ENCODE measurements around the gene CST9. TPM values are rescaled to one million over a fixed set of nuclear protein-coding genes. Genes with fewer than 3 reads are reported as not detected.
"Not testable (repeated sequence)": the region's sequence is repeated elsewhere in the genome, so short reads cannot be mapped to it uniquely, and the experiment has no call there.

Gene CST9
- total RNA-seq, 1 donor from 2014 or later, result not detected

DNA sequence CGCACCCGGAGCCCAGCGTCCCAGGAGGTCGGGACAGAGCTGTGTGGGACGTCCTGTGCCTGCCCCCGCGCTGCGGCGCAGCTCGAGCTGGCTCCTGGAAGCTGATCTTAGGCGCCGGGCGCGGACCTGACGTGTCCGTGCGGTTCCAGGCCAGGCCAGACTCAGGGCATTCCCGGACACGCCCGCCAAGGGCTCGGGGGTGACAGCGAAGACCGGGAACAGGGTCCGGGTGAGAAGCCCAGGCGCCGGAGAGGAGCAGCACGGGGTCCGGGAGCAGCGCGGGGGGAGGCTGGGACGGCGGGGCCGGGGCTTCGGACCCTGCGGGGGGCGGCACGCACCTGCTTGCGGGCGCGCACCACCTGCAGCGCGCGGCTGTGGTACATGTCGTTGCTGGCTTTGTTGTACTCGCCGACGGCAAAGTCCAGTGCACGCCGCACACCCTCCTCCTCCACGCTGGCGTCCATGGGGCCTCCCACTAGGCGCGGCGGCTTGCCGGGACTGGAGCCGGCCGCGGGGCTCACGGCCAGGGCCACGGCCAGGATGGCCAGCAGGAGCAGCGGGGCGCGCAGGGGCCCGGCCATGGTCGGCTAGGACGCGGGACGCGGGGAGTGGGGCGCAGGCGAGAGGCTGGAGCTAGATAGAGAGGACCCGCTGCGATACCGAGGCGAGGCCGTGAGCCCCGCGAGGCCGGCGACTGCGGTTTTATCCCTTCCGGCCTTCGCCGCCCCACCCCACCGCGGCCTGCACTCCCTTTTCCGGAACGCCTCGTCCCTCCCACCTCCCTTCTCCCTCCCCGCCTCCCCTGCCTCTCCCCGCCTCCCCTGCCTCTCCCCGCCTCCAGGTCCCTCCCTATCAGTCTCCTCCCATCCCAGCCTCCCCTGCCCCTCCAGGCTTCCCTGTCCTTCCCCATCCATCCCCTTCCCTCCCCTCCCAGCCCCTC, 31.8 kb upstream of the CST9 start, which contains the start of gene CST3:
CST3 (minus strand) TSS at position 674 of the 940 bp plus-strand sequence; CDS start at position 581, 93 bp downstream.
- DNase-seq, result peak; percentile 56

DNA sequence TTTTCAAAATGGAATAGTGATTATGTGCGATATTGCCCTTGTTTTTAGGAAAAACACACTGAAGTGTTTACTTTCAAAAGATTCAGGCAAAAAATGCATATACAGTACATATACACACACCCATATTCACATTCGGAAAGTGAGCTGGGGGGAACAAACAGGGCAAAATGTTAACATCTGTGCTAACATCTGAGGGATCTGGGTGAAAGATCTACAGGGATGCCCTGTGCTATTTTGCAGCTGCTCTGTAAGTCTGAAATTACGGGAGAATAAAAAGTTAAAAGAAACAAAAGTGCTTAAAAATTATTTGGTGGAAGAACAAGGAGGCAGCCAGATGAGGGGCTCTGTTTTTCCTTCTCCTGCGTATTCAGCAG, 31.2 kb upstream of the CST9 start:
- DNase-seq, result no peak

DNA sequence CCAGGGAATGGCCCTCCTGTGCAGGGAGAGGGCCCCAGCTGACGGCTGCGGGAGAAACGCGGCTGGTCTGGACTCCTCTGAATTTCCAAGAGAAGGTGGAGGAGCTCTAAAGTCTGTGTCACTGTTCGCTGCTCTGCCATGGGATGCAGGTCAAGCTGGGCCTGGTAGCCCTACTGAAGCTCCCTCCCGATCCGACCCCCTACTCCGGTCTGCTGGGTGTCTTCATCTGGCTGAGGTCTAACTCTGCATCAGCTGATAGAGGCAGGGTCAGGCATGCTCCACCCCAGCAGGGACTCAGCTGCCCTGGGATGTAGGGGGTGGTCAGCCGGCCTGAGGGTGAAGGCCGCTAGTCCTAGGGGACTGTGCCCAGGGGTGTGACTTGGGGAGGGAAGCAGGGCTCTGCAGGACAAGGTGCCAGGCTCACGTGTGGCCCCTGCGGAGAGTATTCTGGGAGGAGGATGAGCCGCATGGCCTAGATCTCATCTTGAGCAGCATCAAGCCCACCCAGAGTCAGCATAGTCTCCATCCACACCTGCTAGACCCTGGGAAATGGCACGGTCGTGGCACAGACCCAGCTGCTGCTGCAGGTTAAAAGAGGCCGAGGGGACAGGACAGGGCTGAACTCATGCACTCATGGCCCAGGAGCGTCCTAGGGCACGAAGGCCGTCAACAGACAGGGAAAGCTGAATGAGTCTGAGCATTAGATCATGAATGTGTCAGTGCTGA, 30.6 kb upstream of the CST9 start:
- DNase-seq, result no peak

DNA sequence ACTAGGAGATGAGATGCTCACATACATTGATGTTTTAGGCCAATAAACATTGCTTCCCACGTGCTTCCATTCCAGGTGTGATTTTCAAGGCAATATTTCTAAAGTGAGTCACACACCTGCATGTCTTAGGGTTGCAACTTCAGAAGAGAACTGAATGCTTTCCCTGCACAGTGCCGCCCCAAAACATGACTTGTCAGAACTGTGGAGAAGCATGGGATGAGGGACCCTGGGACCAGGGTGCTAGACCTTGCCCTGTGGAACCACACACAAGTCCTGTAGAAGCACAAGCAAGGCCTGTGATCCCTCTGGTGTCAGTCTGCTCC, 30.0 kb upstream of the CST9 start:
- DNase-seq, result not testable (repeated sequence)

DNA sequence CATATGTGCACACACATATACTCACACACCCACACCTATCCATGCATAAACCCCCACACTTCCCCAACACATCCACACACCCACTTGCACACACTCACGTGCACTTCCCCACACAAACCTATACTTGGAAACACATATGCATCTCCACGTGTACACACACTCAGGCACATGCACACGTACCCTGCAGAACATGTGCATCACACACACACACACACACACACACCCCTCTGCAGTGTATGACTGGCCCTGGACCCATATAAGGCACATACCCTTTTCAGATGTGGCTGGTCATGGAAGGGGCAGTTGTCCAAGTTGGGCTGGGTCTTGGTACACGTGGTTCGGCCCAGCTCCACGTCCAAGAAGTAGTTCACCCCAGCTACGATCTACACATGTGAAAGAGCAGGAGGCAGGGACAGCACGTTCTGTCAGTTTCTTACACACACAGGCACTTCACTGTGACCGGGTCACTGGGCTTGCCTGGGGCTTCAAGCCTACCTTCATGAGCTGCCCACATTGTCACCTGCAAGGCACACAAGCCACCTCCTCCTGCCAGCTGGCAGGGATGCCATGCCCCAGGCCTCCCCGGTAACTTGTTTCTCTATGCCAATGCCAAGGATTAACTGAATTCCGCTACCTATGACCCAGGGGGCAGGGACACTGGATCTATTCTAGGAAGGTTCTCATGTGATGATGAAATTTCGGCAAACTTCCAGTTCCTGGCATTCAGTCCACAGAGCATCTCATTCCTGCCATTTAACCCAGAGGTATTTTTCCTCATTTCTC, 29.5 kb upstream of the CST9 start:
- no peak for DNase-seq

DNA sequence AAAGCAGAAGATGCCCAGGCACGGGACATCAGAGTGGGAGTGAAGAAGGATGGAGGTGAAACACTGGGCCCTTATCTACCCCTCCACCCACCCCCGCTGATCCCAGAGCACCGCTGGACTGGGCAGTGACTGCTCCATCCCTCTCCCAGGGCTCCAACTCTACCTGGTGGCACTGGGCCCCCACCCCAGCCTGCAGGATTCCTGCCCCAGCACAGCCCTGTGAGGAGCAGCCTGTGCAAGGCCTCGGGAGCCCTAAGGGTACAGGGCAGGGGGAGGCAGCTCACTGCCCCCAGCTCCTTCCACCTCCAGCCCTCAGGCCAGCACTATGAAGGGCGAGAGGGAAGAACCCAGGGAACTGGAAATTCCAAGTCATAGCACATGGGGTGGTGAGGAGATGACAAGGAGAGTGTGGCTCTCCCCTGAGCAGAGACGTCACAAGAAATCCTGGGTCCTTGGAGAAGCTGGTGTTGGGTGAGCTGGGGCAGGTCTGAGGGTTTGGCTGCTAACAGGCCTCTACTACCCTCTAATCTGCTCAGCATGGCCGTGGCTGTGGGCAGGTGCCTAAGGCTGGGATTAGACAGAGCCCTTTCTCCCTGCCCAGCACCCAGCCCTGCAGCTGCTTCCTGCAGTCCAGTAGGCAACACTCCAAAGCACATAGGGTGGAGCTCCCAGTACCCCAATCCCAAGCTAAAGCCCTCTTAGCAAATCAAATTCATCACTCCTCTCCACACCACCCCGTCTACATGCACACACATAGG, 28.5 kb upstream of the CST9 start:
- no peak for DNase-seq

DNA sequence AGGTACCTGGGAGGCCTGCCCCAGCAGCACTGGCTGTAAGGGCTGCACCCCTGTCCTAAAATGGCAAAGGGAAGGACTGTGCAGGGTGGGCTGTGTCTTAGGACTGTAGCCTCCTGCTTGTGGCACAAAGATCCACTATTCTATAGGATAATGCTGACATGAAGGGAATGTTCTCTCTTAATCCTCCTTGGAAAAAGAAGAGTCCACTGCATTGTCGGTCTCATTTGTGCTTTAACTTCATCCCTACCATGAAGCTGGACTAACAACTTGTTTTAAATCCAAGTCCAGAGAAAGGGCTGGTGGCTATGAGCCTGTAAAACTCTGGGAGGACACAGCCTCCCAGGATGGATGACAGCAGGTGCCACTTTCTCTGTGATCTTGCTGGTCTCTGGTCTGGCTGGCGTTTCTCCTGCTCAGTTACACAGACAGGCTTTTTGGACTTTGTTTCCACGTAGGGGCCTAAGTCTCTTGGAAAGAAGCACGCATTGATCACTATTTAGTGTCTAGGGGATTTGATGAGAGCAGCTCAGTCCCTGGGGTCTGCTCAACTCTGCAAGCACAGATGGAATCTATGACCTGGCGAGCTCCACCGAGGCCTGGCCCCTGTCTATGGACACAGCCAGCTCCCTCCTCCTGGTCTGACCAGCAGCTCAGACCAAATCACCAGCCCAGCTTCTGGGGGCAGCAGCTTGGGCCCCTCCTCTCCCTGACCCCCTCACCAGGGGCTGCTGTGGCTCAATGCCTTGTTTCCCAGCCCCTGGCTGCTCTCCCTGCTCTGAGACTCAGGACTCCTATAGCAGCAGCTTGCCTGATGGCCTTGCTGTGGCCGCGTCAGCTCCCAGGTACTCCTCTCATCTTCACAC, 27.2 kb upstream of the CST9 start:
- no peak for DNase-seq

DNA sequence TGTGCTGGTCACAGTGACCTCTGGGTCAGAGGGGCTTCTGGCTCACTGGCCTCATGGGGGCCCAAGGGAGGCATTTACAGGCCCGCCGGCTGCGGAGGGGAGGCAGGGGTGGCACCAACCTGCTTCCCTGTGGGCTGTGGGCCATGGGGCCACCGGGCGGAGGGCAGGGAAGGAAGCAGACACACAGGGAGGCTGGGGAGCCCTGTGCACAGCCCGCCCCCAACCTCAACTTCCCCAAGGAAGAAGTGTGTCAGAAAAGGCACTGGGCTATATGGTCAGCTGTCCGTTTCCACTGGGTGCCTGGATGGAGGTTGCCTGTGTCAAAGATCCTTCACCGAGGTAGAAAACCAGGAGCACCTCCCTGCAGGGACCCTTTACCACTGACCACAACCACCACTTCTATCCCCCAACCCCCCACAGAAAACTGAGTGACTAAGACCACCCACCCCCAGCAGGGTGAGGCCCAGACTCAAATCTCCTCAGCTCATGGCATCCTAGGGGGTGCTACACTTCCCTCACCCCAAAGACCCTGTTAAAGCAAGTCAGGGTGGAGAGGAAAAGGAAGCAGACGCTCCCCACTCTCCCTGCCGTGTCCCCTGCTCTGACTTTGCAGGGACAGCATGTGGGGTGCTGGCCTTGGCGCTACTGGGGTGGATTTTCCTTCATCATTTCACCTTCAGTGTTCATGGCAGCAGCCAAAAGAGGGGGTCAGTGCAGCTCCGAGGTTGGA, 26.4 kb upstream of the CST9 start:
- DNase-seq, result no peak

DNA sequence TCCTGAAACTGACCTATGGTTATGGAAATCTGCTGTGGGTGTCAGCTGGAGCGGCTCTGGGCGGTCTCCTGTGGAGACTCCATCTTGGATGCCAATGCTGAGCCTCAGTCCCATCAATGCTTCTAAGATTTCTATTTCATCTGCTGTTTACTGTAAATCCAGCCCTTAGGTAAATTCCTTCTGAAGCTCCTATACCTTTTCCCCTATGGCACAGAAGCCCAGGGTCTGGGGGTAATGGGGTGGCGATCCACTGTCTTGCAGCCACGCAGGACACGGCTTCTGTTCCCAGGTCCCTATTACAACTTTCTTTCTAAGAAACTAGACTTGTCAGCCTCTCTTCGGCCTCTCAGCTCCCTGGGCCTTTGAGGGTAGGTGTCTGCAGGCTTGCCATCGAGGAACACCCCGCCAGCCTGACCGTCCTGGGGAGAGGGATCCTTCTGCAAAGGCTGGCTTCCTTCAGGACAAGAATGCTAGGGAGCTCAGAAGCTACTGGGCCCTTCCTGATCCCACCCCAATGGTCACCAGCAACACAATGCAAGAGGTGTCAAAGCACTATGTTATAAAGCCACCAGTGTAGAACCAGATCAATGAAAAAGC, 25.6 kb upstream of the CST9 start:
- DNase-seq, result no peak

DNA sequence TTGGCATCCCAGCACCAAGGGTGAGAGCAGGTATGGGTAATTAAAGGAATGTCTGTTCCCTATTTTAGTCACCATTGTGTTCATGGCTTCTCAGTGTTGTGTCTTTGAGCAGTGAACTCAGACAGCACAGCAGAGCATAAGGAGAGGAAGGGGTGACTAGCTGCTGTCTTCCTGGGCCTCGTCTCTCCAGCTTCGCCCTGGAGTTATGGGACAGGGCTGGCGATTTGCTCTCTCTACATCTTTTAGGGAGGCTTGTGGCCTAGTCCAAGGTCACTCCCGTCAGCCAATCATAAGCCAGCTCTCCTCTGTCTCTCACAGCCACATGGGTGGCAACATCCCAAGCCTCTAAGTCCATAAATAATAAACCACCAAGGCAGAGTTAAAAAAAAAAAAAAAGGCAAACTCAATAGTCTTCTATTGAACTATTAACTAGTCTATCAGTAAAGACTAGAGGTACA, 24.7 kb upstream of the CST9 start:
- DNase-seq, result no peak

DNA sequence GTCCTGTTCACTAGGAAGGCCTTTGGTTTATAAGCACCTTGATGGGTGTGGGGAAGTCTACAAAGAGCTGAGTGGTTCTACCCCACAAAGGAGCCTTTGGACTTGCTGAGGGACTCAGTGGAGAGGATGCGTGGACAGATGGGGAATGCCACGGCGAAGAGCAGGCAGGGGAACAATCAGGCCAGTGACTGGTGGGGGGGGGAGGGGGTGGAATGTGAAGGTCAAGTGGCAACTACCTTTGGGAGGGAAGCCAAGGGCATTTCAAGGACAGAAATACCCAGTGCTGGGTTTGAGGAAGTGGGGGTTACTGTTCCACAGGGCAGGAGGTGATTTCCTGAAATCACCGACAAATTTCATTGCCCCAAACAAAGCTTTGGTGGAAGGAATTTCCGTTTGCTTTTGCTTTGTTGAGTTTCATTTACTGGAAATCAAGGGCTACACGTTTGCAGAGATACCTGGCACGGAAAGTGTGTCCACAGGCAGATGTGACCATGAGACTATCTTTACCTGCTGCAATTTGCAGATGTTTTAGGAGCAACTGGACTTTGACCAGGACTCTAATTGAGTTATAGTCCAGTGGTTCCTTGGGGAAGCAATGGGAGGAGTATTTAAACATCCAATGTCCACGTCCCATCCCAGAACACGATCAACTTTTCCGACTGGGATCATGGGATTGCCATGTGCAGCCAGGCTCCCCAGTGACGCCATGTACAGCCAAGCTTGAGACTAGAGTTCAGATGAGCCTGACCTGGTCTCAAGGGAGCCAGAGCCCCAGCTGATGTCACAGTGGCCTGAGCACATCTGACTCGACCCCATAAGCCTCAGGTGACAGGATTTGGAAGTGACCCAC, 24.1 kb upstream of the CST9 start:
- no peak for DNase-seq

DNA sequence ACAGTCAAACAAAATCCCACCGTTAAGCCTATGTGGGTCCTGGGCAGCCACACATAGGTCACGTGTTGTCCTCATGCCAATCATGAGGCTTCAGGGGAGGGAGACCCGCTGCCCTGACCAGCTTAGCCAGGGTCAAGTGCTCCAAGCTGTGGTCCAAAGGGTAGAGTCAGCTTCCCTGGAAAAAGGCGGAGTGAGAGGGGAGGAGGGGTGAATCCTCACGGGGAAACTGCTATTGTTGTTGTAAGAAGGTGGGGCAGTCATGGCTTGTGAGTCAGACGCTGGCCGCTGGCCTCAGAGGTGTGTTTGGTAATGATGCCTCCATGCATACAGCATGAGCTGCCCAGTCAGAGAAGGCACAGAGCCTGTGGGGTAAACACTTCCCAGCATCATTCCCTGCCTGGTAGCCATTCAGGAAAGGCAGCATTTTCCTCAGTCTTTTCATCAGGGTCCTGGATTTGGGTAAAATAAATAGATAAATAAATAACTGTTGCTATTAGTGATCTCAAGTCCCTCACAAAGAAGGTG, 23.4 kb upstream of the CST9 start:
- no peak for DNase-seq

DNA sequence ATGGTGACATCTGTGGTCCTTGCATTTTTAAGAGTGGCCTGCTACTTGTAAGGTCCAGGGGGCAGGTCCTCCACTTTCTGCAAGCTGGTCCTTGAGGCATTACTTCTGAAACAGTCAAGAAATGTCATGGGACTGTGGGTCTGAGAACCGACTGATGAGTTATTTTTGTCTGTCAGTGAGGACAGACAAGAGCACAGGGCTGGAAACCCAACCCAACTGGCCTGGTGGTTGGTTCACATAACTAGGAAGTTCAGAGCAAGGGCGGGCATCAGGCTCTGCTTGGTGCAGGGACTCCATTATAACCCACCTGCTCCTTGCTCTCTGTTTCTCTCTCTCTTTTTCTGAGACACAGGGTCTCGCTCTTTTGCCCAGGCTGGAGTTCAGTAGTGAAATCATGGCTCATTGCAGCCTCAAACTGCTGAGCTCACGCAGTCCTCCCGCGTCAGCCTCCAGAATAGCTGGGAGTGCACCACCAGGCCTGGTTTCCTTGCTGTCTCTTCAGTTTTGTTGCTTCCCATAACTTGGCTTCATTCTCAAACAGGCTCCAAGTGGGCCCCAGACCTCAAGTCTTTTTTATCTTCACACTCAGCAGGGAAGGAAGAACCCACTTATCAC, 22.8 kb upstream of the CST9 start:
- DNase-seq, result no peak

DNA sequence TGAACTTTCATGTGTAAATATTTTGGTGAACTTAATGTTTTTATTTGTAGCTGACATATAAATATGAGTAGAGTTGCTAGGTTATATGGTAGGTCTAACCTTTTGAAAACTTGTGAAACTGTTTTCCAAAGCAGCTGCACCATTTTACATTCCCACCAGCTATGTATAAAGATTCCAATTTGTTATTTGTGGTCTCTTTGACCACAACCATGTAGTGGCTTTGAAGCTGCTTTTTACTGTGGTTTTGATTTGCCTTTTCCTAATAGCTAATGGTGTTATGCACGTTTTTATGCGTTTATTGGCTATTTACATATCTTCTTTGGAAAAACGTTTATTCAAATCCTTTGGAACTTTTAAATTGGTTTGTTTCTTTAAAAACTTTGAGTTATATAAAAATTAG, 21.8 kb upstream of the CST9 start:
- DNase-seq, result no peak

DNA sequence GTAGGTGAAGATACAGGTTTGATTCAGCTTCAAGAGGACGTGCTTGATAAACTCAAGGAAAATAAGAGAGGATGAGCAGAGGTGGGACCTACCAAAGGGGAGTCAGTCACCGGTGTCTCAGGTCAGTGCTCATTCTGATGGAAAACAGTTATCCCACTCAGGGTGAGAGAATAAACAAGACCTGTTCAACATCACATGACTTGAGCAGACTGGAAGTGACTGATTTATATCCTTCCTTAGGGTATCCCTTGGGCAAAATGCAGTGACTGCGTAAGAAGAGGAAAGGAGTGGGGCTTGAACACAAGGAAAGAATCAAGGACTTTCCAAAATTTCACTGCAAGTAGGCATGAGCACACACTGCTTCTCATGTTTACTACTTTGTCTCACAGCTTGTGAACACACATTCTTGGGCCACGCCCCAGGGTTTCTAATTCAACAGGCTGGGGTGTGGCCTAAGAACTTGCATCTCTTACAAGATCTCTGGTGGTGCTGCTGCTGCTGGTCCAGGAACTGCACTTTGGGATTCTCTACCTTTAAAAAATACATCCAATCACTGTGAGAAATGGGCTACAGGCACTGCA, 20.4 kb upstream of the CST9 start:
- DNase-seq, result no peak

DNA sequence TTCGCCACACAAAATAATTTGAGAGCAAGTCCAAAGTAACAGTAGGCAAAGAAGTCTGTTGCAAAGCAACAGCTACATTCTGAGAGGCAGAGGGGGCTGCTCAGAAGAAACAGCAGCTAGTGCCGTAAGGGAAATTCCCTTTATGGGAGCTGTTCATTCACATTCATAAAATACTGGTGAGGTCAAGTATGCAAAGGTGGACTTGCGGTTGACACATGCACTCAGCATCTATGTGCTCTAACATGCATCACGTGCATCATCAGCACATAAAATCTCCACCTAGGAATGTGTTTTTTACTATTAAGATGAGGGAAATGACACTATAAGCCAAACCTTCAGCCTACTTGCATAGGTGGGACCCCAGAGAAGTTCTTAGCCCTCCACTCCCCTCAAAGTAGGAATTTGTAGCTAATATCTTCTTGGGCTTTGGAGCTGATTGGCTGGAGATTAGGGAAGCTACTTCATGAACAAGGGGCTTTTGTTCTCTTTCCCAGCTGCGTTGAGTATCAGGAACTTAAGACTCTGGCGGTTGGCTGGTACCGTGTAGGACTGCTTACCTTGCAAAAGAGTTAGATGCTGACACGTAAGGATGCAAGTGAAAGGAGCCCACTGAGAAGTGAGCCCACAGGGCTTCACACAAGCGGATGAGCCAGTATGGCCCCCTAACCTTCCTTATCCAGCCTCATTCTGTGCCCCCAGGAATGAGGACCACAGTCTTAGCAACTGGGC, 19.7 kb upstream of the CST9 start:
- no peak for DNase-seq

DNA sequence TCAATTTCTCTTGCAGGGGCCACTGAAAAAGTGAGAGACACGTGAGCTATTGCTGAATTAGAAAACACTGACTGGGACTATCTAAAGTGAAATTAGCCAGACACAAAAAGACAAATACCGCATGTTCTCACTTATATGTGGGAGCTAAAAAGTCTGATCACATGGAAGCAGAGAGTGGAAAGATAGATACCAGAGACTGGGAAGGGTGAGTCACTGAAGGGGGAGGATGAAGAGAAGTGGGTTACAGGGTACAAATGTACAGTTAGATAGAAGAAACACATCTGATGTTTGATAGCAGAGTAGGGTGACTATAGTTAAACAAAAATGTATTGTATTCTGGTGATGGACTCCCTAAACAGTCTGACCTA, 18.6 kb upstream of the CST9 start:
- no peak for DNase-seq
